NCI-H1105 treated with DMSO at 0.1 percent for 48 hours (cell line): ENCODE measurements around the gene PDGFA.

Source experiments
- DNase-seq: peaks from one replicate; lab custom pipeline; 2025; lab: John Stamatoyannopoulos, UW

PDGFA gene

DNA sequence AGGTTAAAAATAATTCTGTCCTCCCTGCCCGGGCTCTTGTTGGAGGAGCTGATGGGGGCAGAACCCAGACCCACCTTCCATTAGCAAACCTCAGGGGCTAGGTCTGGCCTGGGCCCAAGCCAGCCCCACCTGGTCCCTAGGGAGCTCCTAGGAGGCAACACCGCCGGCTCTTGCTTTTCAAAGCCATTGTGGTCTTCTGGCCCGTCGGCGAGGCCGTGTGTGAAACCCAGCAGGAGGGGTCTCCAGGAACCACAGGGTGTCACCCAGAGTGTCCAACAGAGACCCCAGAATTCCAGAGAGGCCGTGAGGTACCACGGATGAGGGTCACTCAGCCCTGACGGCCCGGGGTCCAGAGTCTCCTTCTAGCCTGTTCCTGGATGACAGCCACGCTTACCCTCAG, 16.6 kb upstream of the PDGFA start:
- DNase-seq = no peak

DNA sequence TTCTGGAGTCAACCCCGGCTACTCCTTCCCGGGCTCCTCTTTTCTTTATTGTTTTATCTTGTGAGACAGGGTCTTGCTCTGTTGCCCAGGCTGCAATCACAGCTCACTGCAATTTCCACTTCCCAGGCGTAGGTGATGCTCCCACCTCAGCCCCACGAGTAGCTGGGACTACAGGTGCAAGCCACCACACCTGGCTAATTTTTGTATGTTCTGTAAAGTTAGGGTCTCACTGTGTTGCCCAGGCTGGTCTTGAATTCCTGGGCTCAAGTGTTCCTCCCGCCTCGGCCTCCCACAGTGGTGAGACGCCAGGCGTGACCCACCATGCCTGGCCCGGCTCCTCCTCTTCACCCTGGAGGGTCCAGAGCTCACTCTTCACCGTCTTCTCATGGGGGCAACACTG, 15.3 kb upstream of the PDGFA start:
- DNase-seq = no peak

DNA sequence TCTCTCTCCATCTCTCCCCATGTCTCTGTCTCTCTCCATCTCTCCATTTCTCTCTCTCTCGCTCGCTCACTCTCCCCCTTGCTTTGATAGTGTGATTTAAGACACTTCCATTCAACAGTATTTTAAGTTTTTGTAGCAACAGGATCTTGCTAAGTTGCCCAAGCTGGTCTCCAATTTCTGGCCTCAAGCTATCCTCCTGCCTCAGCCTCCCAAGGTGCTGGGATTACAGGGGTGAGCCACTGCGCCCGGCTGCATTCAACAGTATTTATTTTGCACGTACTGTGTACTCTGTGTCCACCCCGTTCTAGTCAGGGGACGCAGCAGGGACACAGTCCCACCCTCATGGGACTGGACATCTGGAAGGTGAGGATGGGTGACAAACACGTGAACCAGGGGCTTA, 14.4 kb upstream of the PDGFA start:
- DNase-seq = no peak

DNA sequence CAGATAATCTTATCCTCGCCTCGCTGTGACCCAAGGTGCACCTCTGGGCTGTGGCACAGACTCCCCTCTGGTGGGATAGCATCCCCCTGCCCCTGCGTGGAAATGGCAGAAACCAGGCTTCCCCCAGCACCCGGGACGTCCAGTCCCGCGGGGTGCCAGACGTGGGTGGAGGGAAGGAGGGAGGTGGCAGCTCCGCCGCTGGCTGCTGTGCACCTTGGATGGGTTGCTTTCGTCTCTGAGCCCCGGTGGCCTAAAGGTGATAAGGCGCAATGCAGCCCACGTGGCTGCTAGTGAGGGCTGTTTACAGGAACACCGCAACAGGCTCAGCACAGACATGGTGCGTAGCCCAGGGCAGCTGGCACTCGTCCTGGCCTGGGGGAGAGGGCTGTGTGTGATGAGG, 13.6 kb upstream of the PDGFA start:
- DNase-seq = no peak

DNA sequence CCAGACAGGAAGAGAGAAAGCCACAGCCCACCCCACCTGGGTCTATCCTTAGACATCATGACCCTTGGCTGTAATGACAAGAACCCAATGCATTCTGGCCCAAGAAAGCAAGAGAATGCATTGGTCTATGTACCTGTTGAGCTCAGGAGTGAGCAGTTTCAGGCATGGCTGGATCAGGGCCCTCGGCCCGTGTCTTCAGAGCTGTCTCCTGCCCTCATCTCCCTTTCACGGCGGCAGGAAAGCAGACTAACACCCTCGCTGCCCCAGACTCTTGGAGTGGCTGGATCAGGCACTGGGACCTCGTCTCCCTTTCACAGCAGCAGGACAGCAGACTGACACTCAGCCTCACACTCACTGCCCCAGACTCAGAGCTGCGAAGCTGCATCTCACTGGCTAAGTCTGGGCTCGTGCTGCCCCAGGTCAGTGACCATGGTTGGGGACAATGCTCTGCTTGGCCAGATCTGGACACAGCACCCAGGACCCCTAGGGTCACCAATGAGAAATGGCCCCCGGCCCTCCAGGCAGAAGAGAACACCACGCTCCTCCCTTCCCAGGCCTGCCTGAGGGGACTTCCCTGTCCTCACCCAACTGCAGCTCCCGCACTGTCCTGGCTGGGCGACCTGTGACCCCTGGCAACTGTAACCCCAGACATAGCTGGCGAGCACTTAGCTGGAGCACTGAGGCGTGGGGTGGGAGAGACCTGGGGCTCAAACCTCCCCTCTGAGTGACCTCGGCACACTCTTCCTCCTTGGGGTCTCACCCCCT, 12.9 kb upstream of the PDGFA start:
- DNase-seq = no peak

DNA sequence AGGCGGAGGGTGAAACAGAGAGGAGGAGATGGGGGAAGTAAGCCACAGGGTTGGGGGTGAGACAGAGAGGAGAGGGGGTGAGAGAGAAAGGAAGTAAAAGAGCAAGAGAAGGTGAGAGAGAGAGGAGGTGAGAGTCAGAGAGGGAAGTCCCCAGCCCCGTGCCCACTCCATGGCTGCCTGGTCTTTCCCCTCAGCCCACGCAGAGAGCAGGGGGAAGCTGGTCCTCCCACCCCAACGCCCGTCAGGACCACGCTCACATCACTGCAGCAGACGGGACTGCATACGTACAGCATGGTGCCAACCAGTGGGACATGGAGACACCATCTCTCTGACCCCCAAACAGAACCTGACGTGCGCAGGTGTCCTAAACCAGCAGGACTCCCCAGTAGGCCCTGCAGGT, 12.1 kb upstream of the PDGFA start:
- DNase-seq = no peak

DNA sequence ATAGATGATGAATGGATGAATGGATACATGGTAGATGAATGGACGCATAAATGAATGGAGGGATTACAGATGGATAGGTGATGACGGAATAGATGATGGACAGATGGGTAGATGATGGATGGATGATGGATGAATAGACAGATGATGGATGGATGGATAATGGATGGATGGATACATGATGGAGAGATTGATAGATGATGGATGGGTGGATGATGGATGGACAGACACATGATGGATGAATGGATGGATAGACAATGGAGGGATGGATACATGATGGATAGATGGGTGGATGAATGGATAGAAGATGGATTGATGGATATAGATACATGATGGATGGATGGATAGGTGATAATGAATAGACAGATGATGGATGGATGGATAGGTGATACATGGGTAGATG, 8.8 kb upstream of the PDGFA start:
- DNase-seq = no peak

DNA sequence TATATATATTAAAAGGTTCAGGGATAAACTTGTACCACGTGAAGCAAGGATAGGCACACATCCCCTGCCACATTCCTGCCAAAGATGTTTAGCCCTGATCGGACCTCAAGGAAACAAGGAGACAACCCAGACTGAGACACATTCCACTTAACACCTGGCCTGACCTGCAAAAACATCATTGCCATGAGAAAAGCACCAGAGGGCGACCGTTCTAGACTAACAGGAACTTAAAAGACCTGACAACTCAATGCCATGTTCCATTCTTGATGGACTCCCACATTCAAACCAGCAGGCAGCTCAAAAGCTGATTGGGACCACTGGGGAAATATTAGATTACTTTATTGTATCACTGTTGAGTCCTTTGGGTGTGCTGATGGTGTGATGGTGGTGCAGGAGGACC, 8.1 kb upstream of the PDGFA start:
- no peak for DNase-seq

DNA sequence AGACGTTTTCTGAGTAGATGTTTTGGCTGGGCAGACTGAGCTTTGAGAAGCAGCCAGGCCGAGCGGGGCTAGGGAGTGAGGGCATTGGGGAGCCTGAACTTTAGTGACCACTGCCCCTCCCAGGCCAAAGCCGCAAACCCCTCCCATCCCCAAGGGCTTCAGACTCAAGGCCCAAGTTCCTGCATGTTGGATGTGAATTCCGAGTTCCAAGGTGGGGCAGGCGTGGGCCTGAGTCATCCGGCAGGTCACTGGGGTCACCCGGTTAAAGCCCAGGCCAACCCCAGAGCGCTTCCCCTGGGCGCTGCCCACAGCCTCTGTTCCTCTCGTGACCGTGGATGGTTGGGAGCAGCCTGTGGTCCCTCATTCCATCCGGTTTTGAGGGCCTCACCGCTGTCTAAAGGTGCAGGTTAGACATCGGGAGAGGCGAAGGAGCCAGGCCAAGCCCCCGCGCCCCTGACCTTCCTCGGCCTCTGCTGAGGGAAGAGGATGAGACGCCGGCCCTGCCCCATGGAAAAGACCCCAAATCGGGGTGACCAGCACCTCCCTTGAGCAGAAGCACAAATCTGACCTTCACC, 6.9 kb upstream of the PDGFA start:
- DNase-seq = no peak

DNA sequence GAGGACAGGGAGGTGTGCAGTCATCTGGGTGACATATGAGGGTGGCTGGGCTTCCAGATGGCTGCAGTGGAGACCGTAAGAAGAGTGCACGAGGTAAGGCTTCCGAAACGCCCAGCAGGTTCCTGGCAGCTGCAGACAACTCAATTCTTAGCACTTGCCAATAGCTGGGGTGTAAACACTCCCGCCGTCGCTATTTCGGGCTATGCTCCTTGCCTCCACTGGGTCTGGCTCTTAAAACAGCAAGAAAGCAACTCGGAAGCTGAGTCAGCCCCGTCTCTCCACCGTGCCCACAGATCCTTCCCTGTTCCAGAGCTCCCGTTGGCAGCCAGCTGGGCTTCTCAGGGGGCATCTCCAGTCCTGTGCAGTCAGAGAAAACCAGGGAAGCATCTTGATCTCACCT, 6.1 kb upstream of the PDGFA start:
- DNase-seq = no peak

DNA sequence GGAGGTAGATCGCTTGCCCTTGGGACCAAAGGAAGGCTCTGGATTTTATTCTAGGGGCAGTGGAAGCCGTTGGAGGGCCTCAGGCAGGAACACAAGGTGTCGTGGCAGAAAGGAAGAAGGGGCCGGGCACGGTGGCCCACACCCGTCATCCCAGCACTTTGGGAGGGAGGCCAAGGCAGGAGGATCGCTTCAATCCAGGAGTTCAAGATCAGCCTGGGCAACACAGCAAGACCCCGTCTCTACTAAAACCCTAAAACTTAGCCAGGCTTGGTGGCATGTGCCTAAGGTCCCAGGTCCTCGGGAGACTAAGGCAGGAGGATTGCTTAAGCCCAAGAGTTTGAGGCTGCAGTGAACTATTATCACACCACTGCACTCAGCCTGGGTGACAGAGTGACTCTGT, 5.2 kb upstream of the PDGFA start:
- DNase-seq = no peak

DNA sequence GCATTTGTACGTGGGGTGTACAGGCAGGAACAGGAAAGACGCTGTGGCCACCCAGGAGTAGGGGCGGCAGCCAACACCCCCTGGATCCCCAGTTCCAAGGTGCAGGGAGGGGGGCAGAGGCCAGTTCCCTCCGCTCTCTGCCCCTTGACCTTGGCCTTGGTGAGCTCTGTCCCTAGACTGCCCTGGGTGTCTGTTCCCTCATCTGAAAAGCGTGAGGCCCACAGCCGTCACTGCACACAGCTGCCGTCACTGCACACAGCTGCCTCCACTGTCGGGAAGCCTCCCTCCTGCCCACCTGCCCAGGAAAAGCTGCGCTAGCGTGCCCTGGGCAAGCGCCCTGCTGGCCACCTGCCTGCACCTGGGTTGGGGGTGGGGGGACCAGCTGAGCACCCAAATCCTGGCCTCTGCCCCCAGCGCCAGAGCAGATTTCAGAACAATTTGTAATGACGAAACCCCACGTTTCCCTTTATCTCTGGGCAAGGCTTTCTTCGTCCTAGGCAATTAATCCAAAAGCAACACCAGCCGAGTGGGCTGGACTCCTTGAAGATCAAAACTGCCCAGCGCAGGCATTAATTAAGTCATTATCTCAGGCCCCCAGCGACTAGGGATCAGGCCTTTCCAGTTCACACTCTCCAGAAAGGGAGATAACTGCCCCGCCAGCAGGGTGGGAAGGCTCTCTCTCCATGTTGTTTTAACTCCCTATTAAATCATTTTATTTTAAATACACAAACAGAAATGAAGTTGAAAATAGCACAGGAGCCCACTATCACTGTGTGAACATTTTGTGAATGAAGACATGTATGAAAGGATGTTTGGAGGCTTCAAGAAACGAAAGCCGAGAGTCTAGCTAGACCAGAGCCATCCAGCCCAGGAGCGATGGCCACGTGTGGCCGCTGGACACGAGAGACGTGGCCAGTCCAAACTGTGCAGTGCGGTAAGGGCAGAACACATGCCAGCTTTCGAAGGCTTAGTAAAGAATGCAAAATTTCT, 4.0 kb upstream of the PDGFA start:
- DNase-seq = peak; percentile 45

DNA sequence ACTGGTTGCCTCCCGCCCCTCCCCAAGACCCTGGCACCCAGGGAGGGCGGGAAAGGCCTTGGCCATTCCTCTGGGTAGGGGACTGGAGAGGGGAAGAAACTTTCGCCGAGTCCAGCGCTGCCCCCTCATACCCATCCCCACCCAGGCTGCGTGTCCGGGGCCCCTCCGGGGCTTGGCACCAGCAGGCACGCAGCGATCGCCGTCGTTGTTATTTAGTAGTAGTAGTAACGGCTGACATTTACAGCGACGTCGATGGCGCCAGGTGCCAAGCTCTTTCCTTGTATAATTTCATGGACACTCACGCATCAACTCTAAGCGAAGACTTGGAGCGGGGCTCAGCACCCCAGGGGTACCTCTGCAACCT, 3.3 kb upstream of the PDGFA start:
- DNase-seq = no peak

DNA sequence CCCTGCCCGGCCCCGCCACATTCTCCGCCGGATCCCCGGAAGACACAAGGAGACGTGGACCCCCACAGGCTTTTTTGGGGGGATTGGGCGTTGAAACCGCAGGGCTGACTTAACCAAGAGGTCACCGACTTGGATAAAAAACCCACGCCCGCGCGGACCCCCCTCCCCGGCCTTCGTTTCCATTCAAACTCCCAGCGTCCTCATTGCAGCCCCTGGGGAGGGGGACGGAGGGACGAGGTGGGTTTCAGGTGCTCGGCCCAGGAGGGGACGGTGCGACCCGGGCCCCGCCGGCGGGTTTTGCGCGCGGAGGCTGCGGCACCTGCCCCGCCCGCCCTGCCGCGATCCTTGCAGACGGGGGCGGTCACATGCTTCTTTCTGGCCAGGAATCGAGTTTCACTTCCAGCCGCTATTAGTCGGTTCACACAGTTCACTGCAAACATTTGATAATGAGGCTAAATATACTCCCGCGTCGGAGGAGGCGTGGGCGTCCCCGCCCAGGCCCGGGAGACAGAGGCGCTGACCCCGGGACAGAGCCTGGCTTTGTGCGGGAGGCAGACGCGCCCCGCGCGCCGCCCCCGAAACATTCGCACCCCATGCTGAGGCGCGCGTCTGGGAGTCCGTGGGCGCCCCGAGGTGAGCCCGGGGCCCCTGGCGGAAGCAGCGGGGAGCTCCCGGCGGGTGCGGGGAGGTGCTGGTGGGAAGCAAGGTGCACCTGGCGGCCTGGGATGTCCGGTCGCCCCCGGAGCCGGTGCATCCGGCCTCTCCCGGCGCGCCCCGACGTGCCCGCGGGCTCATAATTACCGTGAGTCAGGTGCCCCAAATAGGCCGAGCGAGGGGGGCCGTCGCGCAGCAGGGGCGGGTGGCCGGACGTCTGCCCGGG, 2.7 kb upstream of the PDGFA start:
- DNase-seq = peak; percentile 53

DNA sequence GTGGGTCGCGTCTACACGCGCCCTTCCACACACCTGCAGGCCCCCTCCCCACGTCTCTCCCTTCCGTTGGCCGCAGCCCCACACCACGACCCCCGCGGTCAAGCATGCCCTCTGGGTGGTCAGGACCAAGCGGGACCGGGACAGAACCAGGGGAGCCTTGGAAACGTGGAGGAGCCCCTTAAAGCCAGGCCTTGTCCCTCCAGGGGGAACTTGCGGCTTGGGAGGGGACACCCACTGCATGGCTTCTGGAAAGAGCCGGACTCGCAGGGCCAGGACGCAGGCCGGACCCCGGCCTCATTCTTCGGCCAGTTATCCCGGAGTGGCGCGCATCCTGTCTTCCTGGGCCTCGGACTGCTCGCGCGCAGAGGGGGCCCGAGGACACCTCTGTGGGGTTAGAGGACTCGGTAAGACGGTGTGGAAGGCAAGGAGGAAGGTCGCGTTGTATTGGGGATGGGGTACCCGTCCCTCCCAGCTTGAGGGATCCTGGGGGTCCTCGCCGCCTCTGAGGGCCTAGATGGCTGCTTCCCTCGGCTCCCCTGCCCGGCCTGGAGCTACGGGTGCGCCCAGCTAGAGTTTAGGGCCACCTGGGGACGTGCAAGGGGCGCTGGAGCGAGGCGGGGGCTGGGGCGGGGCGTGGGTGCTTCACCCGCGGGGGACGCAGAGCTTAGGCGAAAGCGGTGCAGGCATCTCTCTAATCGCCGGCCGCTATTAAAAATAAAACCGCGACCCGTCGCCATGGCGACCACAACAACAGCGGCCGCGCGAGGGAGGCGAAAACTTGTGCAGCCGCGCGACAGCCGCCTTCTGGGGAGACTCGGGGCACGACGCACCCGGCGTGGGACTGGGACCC, 1.8 kb upstream of the PDGFA start:
- peak; percentile 31 for DNase-seq

DNA sequence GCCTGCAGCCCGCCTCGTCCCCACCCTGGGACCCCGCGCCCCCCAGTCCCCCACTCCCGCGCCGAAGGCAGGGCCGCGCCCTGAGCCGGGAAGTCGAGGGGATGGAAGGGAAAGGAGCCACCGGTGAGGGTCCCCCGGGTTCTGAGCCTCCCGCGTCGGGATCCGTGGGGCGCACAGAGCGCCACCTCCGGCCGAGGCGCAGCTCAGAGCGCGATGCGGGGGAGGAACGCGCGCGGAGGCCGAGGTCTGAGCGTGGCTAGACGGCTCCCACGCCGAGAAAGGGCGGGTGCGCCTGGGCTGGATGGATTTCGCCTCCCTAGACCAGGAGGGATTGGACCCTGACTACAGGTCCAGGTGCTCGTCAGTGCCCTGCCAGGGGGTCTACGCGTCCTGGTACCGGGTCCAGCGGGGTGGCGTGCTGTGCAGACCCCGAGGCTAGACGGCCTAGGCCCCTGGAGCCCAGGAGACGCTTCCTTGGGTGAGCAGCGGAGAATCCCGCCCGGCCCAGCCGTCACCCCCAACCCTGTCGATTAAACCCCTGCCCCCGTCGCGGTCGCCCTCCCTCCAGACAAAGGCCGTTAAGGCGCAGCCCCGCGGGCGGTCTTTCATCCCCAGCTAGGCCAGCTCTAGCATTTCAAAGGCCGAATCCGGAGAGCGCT, 986 bp upstream of the PDGFA start:
- DNase-seq = no peak

DNA sequence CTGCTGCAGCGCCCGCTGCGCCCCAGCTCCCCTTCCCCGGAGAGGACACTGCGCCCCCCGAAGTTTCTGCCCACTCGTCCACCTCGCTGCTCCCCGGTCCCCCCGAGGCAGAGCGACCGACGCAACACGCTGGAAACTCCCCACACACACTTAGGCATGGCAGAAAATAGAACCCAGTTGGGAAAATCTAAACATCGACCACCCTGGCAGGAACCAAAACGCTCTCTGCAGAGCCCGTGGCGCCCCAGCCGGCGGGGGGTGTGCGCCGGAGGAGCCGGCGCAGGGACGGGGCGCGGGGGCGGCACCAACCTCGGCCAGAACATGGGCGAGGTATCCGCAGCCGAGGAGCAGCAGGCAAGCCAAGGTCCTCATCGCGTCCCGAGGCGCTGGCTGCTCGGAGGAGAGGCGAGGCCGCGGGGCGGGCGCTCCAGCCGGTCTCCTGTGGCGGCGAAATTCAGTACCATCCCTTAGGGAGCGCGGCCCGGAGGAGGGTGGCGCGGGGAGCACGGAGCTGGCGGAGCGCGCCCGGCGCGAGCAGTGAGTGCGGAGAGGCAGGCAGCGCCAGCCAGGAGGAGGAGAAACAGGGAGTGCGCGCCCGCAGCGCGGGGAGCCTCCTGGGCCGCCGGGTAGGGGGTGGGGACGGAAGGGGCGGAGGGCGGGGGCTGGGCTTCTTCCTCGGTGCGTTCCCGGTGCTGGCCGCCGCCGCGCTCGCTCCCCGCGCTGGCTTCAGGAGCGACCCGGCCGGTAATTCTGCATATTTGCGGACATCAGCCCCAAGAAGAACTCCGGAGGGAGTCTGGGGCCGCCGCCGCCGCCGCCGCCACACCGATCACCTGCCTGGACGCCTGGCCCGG, 789 bp downstream of the PDGFA start:
- DNase-seq = peak; percentile 66

DNA sequence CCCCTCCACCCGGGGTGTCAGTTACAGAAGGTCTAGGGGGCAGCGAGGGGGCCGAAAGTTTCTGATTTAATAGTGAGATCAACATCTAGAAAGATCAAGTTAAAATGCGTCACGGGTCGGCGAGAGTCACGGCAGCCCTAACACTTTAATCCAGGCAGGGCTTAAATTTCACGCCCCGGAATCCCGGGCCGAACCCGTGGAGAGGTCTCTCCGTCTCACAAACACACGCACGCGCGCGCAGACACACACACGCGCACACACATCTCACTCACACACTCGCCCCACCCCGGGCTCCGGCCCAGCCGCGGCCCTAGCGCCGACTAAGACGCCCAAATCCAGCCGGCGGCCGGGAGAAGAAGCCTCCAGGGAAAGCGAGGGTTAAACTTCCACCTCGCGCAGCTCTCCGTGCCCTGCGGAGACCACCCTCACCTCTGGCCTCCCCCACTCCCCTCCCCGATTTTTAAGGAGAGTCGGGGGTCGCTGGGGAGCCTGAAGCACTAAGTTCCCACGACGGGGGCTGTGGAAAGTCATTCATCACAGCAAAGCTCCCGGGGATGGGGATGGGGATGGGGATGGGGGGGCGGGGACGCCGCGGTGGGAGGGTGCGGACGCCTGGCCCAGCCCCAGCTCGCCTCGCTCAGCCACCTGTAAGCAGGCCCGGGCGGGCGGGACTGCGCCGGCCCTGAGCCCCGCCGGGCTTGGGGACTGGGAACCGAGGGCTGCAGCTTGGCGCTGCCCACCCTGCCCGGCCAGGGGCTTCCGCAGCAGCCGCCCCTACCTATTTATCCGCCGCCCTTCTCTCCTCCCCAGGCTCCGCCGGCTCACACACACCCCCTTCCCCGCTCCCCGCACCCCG, 1.6 kb downstream of the PDGFA start:
- no peak for DNase-seq
